GM18511 (cell line): ENCODE measurements around the gene NR1H4.
"Not testable (repeated sequence)": the region's sequence is repeated elsewhere in the genome, so short reads cannot be mapped to it uniquely, and the experiment has no call there.

ENCODE experiments used
- ATAC-seq: cut with Tn5 transposase; IDR thresholded peaks from one replicate; pipeline ENCODE4 v1.9.1; 2021; ENCODE audit warnings: mild to moderate bottlenecking, moderate library complexity; ENCODE audit not compliant: unreplicated experiment

Gene NR1H4

DNA sequence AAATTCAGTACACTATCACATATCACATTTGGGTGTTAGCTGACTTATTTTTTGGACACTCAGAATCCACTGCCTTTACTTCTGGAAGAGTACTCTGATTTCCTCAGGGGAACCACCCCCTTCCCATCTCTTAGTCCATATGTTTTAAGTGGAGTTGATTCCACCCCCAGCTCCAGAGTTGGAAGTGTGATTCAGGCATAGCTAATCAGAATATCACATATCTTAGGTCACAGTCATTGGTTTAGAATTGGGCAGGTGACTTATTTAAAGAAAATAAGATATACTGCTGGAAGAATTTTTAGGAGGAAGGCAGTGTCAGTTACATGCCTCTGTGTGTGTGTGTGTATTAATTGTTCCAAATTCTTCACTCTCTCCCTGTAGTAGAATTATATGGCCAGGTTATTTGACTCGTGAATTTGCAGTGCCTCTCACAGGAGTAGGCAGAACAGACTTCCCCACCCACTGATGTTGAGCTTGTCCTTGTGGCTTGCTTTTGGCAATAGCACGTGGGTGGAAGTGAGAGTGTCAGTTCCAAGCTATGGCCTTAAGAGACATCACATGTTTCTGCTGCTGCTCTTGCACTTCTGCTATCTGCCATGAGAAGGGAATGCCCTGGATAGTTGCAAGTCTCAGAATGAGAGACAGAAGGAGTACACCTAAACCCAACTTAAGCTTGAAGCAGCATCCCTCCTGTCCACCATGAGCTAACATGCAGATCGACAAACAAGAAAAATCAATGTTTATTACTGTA, 93.4 kb downstream of the NR1H4 start:
- peak; percentile 97 for ATAC-seq

- ATAC-seq = peak; percentile 23
Observed at GRCh38 chr12:100567945-100568344, 94.3 kb downstream of the NR1H4 start.

GRCh38 chr12:100572184-100572583, 98.5 kb downstream of the NR1H4 start:
- no peak for ATAC-seq

DNA sequence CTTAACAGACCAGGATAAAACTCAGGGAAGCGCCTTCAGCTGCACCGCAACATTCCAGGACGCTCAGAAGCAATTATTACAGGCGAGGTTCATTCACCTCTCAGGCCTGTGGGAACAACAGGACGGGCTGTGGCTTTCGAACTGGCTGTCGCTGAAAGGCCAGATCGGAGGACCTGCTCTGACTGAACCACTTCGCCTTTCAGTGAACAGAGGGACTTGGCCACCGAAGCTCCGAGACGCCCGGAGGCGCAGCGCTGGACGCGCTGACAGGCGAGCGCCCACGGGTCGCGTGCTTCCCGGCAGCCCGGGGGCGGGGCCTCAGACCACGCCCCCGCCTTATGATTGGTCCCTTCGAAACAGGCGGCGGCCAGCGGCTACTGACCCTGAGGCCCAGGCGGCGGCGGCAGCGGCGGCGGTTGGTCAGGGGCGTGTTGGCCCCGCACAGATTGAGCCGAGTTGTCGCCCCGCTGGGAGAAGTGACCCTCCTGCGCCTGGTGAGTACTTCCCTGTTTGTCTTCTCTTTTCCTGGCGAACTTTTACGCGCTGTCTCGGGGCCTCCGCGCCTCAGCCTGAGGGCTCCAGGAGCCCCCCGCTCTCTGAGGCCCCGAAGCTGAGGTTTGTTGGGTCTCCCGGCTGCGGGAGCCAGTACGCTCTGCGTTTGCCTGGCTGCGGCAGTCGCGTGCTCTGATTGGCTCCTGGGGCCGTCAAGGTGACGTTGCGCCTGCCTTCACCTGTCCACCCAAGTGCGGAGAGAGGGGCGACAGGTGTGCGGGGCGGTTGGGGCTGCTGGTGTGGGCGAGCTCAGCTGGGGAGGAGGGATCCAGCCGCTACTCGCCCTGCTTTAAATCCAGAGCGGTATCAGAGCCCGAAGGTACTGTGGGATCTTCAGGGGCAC, 99.9 kb downstream of the NR1H4 start, which contains the start of gene GAS2L3:
Gene GAS2L3 (plus strand): TSS at position 393 of the 895 bp plus-strand sequence. CDS start 21,221 bp downstream, outside the sequence.
- peak; percentile 96 for ATAC-seq

DNA sequence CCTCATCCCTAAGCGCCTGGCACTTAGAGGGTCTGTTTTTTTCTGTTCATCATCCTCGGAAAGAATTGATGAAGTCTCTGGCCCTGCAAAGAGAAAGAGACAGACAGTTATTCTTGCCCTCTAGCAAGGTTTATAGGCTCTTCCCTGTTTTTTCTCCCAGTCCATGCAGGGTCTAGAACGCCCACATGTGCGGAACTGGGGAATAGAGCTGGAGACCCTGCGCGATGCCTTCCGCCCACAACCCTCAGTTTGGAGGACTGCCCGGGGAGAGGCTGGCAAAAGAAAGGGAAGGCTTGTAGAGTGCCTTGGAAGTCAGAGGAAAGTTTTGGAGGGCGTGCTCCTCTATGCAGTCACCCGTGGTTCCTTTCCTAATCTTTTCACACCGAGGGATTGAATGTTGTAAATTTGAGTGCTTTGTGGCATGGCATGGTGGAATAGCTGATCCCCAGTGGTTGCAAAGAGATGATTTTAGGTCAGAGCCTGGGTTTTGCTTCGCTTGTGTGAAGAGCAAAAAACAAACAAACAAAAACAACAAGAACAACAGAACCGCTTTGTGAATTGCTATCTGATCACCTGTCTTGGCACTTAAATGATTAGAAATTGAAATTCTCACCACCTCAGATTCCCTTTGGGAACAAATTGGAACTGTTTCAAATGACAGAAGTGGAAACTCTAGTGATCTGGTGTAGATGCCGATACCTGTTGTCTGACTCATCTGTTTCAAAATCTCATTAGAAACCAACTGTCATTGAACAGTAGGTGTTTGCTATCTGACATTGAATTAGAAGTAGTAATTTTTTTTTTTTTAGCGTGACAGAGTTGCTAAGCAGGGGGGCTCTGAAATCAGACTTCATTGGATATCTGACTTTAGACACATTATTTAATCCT, 100.8 kb downstream of the NR1H4 start:
- peak; percentile 6 for ATAC-seq

GRCh38 chr12:100576331-100577036, 102.8 kb downstream of the NR1H4 start:
- no peak for ATAC-seq

DNA sequence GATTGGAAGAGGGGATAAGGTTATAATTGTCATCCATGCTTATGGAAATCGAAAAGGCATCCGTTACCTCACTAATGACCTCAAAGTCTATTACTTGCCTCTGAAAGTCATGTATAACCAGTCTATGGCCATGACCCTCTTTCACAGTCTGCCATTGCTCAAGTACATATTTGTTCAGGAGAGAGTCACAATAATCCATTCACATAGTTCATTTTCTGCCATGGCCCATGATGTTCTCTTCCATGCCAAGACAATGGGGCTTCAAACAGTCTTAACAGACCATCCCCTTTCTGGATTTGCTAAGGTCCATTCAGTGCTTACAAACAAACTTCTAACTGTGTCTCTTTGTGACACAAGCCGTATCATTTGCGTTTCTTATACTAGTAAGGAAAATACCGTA, 105.3 kb downstream of the NR1H4 start:
- ATAC-seq = no peak

DNA sequence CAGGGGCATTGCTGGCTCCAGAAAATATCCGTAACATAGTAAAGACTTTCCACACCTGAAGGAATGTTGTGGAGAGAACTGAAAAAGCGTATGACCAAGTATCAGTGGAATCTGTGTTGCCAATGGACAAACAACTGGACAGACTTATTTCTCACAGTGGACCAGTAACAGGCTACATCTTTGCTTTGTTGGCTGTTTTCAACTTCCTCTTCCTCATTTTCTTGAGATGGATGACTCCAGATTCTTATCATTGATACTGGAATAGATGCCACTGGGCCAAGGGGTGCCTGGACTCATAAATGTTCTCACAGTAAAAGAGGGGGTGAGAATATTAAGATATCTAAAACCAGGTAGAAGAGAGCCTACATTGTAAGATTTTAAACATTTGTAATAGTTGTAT, 106.2 kb downstream of the NR1H4 start:
- ATAC-seq = no peak

GRCh38 chr12:100584256-100584655, 110.6 kb downstream of the NR1H4 start:
- no peak for ATAC-seq

- ATAC-seq = no peak
Observed at GRCh38 chr12:100591979-100592378, 118.3 kb downstream of the NR1H4 start.

- ATAC-seq = no peak
Observed at GRCh38 chr12:100593490-100593889, 119.8 kb downstream of the NR1H4 start.

- ATAC-seq = no peak
Observed at GRCh38 chr12:100601626-100602025, 128.0 kb downstream of the NR1H4 start.

DNA sequence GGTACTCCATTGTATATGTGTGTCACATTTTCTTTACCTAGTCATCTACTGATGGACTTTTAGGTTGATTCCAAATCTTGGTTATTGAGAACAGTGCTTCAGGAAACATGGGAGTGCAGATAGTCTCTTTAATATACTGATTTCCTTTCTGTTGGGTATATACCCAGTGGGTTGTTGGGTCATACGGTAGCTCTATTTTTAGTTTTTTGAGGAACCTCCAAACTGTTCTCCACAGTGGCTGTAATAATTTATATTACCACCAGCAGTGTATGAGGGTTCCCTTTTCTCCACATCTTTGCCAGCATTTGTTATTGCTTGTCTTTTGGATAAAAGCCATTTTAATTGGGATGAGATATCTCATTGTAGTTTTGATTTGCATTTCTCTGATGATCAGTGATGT, 129.3 kb downstream of the NR1H4 start:
- ATAC-seq = not testable (repeated sequence)

- ATAC-seq = no peak
Observed at GRCh38 chr12:100608776-100609175, 135.1 kb downstream of the NR1H4 start.

DNA sequence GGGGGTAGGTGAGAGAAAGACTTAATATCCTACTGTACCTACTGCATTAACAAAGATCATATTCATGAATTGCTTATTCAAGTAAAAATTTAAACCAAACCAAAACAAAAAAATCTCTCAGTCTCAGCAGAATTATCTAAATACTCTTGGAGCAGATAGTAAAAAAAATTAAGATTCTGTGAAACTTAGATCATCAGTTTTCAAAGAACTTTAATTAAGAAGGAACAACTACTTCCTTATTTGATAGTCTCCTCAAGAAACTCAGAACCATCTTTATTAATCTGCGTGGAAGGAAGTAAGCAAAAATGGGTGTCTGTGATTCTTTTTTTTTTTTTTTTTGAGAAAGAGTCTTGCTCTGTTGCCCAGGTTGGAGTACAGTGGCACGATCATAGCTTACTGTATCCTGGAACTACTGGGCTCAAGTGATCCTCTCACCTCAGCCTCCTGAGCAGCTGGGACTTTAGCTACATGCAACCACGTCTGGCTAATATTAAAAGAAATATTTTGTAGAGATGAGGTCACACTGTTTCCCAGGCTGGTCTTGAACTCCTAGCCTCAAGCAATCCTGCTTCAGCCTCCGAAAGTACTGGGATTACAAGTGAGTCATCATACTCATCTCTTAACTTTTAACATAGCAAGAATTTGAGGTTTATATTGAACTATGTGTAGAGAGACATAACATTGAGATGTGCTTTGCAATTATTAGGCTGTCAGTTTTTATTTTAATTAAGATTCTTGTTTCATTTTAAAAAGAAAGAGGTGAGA, 137.2 kb downstream of the NR1H4 start:
- no peak for ATAC-seq

DNA sequence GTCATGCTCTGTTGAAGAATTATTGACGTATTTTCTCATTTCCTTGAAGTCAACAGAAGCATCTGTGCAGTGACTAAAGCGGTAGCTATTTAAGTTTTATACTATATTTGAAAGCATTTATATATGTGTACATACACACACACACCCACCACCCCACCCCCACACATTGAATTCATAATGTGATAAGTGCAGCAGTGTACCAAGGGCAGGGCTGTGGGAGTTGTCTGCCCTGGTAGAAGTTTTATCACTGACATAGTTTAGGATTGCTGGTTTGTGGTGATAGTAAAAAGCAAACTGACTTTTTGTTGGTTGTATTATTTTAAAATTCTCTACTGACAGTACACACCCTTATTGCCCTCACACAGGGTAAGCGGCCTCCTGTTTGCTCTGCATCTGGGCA, 138.9 kb downstream of the NR1H4 start:
- ATAC-seq = no peak
